Measurements from ENCODE around the gene PTPRG.
"Not testable (repeated sequence)": the region's sequence is repeated elsewhere in the genome, so short reads cannot be mapped to it uniquely, and the experiment has no call there.

The PTPRG gene

DNA sequence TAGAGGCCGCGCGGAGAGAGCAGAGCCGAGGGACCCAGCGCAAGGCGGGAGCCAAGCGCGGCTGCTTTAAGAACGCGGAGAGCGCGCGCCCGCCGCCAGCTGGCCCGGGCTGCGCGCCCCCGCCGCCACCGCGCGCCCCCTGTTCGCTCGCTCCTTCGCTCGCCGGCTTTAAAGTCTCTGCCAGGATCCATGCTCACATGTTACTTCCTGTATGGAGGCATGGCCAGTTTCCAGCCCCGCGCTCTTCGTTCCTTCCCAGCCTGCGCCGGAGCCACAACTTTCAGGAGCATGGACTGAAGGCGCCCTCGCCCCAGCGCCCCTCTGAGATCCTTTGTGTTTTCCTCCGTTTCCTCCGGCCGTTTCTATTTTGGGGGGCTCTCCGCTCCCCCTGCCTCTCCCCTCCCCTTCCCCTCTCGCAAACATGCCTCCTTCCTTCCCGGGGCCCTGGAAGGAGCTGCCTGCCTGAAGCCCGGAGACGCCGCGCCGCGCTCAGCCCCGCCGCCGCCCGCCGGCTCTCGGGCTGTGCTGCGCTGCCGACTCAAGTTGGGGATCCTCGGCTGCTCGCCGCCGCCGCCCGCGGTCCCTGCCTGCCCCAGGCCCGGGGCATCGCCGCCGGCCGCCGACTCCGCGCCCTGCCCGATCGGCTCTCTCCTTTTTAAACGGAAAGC, at the start of gene PTPRG:
TSS of gene PTPRG (plus strand) at position 198 of the 668 bp plus-strand sequence. CDS start 717 bp downstream, outside the sequence.
- DNase-seq: no peak

DNA sequence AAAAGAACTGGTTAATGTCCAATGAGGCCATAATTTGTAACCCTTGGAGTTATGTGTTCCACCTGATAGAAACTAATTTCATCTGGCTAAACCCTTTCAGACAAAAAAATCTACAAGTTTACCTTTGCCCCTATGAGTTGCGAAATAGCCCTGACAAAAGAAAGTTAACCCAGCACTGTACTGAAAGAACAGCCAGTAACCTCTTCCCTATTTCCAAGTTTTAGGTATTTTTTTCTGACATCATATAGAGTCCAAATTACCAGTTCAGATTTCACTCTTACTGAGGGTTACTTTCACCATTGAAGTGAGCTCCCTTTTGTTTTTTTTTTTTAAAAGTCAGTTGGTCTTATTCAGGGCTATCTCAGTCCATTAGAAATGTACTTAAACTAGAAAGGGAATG, 42.8 kb upstream of the PTPRG start:
- DNase-seq: no peak

DNA sequence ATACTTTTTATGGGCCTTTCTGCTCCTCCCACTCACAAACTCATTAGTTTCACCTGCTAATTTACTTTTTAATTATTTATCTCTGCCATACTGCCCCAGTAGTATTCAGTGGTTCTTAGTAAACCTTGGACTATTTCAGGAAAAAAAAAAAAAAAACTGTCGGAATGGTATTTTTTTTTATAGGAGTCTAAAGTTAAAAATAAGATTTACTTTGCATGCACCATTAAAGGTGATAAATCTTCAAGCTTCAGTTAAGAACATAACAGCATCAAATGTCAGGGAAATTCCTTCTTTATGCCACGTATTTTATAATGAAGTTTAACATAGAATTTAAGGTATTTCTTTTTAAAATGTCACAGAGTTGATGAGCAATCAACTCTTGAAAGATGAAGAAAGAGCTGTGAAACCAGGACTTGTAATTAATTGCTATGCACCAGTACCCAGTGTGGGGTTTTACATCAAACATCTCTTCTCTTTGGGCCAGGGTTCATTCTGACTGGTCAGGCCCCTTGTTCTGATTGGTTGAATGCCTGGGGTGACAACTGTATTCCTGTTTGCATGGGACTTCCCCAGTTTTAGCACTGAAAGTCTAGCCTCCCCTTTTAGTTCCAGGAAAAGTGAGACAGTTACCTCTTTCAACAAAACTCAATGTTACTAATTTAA, 40.3 kb upstream of the PTPRG start:
- DNase-seq: no peak

DNA sequence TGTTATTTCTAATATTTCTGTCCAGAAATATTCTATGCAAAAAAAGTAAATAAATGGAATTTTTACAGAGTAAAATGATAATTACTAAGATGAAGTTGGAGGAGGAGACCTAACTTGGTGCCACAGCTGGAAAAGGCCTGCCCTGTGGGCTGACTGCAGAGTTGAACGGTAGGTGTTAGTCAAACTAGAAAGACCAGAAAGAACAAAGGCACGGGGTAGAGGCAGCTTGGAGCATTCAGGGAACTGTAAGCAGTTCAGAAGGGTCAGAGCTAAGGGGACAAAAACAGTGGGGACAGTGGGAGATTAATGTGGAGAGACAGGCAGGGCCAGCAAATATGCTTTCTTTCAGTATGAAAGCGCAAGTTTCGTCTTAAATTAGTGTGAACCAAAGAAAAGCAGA, 39.3 kb upstream of the PTPRG start:
- no peak for DNase-seq

DNA sequence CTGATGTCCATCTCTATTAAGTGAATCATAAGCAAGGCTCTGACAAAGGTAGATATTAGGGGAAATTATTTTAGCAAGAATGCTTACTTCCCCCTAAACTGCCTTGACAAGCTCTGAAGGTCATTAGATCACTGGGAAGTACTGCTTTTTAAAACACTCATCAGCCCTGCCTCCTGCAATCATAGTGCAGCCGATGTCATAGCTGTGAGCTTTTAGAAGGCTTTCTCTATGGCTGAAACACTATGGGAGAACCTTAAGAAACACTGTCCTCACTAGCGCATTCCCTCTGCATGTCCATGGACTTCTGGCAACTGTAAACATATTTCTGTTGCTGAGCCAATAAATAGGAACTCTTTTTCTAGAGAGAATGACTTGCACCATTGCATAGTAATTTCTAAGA, 38.7 kb upstream of the PTPRG start:
- DNase-seq: no peak

DNA sequence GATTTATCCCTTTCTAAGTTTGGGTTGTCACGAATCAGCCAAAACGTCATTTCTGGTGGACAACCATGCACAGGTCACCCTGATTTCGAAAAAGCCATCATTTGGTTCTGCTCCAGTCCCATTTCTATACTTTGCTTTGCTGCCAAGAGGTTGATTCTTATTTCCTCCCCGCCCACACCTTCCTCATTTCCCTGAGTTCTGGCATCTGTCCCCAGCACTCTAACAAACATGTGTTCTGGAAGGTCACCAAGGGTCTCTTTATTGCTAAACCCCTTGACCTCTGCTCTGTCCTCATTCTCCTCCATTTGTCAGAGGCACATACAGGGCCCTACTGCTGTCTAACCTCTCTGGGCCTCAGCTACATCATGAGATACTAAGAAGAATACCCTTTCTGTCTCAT, 36.4 kb upstream of the PTPRG start:
- DNase-seq: no peak

DNA sequence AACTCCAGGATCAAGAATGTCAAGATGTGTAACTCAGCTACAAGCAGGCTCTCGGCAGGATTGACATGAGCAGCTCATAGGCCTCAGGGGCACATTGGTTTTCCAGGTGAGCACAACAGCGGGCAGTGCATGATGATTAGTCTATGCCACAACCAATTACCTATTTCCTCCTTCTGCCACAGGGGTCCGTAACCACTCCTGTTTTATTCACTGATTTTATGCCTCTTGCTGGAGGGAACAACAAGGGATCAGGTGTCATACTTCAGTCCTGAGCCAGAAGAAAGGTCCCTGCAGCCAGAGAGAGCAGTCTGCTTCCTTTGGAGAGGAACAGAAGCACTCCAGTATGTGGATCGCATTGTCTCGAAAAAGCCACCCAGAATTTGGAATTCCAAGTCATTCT, 35.1 kb upstream of the PTPRG start:
- DNase-seq: no peak

DNA sequence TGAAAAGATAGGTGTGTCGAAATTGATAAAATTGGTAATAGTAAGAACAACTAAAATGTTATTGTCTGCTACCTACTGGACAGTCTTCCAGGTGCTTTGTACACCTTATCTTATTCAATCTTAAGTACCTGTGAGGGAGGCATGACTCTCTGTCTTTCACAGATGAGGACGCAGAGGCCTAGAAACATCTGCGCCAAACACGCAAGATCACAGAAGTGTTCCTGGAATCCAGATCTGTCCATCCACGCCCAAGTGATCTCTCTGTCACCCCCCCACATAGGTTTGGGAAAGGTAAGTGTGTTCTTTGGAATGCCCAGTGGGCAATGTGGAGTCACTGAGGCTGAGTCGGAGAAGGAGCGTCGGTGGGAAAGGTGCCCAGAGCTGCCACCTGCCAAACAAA, 34.4 kb upstream of the PTPRG start:
- DNase-seq: no peak

DNA sequence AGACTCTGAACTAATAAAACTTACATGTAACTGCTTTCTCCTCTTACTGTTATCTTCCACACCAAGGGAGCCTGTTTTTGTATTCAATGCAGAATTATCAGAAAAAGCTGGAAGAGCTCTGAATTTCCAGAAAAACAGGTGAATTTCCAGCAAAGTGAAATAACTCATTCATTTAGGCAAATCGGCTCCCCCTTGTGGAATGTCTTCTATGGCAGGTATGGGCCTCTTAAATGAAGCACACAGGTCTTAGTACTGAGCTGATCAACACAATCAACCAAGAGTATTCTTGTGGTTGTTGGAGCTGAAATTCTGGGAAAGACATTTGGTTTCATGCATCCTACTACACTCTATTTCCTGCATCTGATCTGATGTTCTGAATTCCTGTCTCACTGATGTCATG, 31.0 kb upstream of the PTPRG start:
- no peak for DNase-seq

DNA sequence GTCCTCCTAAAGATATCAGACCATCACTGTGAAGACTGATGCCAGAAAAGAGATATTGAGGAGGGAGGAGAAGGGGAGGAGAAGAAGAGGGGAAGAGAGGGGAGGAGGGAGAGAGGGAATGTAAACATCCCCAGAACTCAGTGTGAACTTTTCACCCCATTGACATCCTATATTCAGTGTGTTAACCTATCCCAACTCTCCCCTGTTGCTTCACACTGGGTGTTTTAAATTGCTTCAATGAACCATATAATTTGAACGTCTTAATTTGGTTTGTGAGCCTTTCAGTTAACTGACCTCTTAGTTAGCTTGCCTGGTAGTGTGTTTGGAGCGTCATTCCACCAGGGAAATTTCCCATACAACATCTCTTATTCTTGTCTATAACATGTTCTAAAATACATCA, 29.8 kb upstream of the PTPRG start:
- DNase-seq: no peak

DNA sequence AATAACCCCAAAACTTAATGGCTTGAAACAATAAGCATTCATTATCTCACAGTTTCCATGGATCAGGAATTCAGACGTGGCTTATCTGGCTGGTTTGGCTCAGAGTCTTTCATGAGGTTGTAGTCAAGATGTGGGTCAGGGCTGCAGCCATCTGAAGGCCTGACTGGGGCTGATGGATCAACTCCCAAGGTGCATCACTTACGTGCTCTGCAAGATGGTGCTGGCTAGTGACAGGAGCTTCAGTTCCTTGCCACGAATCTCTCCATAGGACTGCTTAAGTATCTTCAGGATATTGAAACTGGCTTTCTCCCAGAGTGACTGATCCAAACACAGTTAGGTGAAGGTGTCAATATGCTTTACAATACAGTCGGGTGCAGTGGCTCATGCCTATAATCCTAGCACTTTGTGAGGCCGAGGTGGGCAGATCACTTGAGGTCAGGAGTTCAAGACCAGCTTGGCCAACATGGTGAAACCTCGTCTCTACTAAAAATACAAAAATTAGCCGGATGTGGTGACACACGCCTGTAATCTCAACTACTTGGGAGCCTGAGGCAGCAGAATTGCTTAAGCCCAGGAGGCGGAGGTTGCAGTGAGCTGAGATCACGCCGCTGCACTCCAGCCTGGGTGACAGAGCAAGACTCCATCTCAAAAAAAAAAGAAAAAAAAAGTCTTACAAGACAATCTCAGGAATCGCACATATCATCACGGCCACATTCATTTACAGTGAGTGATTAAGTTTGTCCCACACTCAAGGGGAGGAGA, 28.5 kb upstream of the PTPRG start:
- DNase-seq: no peak

DNA sequence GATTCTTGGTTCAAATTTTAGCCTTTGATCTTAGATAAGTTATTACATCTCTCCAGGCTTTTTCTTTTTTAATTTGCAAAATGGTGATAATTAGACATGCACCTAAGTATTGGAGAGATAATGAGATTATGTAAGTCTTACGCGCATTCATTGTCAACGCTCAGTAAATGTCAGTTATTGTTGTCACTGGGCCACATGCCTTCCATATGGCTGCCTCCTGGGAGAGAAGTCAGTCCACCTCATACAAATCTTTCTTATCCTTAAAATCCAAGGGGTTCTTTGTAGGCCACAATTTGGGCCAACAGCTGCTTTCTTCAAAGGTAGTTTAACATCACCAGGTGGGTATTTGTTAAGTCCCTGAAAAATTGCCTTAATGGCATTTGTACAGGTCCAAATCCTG, 25.5 kb upstream of the PTPRG start:
- DNase-seq: no peak

DNA sequence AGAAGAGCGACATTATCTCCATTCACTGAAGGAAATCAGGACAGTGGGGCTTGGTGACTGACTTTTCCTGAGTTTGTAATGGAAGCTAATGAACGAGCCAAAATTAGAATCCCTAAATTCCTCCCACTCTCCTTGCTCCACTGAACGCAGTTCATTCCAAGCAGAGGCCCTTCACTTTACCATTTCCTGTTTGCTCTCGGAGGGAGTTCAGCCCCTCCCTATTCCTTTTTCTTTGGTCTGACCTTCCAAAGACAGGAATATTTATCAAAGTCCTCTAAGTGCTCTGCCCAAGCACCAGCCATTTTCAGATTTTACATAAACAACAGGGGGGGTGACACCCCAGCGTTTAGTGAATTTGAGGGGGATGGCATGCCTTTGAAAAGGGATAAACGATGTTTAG, 24.0 kb upstream of the PTPRG start:
- DNase-seq: no peak

DNA sequence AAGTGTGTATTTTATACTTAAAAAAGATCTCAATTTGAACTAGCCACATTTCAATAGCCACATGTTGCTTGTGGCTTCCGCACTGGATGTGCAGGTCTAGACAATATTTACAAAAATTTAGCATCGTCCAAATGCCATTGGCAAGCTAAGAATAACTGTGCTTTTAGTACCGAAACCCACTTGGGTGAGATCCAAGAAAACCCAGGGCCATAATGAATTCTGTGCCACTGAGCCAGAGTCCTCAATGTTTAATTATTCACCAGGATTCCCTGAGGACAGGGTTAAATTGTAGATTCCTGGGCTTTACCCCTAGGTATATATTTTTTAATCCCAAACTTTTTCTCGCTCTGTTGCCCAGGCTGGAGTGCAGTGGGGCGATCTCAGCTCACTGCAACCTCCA, 22.9 kb upstream of the PTPRG start:
- DNase-seq: no peak

DNA sequence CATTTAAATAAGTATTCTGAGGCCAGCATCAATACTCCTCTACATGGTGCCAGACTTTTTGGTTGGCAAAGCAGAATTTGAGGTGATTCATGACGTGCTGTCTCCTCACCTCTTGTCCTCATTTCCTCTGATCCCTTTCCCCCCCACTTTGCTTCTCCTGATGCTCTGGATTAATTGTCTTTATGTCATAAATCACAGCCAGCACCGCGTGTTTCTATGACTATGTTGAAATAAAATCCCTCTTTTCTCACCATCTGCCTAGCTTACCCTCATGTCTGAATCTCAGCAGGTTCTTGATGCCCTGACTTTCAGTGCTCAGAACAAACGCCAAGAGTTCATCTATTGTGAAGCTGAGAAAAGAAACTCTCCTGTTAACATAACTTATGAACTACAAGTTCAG, 19.7 kb upstream of the PTPRG start:
- DNase-seq: no peak

DNA sequence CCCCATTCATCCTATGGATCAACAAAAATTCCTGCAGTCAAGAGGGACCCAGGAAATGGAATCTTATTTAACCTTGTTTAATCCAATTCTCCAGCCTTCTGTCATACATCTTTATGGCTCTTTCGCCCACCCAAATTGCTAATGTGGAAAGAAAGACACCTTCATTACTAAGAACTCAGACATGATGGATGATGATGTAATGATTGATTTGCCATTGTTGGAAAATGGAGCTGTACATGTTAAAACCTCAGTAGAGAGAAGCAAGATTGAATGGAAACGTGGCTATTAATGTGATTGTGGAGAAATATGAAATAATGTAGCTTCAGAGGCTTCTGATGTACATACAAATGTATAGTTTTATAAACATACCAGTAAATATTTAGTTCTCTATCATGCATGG, 15.7 kb upstream of the PTPRG start:
- DNase-seq: no peak

DNA sequence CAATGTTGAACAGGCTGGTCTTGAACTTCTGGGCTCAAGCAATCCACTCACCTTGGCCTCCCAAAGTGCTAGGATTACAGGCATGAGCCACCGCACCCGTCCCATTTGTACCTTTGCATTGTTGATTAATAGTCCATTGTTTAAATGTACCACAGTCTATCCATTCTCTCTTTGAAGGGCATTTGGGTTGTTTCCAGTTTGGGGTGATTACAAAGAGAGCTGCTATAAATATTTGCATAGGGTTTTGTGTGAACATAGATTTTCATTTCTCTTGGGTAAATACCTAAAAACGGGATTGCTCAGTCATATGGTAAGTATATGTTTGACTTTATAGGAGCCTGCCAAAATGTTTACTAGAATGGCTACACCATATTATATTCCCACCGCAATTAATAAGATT, 13.7 kb upstream of the PTPRG start:
- no peak for DNase-seq

DNA sequence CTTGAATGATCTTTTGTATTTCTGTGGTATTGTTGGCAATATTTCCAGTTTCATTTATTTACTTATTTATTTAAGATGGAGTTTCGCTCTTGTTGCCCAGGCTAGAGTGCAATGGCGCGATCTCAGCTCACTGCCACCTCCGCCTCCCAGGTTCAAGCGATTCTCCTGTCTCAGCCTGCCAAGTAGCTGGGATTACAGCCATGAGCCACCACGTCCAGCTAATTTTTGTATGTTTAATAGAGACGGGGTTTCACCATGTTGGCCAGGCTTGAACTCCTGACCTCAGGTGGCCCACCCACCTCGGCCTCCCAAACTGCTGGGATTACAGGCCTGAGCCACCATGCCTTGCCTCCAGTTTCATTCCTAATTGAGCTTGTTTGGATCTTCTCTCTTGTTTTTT, 8.7 kb upstream of the PTPRG start:
- DNase-seq: not testable (repeated sequence)

DNA sequence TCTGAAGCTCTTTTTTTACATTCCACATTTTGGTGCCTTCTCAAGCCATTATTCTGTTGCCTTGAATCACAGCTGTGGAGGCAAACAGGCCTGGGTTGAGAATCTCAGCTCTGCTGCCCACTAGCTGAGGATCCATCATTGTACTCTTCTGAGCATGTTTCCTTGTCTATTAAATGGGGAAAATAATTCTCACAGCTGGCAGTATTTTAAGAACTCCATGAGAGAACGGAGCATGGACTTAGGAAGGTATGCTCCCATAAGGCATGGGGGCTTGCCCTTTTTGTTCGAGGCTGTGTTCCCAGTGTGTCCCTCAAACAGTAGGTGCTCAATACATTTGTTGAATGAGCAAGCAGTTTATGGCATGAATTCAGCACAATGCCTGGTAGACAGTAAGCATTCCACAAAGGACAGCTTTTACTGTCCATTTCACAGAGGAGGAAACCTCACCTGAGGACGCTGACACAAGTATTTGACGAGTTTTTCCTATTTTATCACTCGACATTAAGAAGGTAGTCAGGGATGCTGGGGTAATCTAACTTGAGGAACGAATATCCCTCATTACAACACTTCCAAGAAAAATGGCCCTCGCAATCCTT, 2.1 kb upstream of the PTPRG start:
- no peak for DNase-seq

DNA sequence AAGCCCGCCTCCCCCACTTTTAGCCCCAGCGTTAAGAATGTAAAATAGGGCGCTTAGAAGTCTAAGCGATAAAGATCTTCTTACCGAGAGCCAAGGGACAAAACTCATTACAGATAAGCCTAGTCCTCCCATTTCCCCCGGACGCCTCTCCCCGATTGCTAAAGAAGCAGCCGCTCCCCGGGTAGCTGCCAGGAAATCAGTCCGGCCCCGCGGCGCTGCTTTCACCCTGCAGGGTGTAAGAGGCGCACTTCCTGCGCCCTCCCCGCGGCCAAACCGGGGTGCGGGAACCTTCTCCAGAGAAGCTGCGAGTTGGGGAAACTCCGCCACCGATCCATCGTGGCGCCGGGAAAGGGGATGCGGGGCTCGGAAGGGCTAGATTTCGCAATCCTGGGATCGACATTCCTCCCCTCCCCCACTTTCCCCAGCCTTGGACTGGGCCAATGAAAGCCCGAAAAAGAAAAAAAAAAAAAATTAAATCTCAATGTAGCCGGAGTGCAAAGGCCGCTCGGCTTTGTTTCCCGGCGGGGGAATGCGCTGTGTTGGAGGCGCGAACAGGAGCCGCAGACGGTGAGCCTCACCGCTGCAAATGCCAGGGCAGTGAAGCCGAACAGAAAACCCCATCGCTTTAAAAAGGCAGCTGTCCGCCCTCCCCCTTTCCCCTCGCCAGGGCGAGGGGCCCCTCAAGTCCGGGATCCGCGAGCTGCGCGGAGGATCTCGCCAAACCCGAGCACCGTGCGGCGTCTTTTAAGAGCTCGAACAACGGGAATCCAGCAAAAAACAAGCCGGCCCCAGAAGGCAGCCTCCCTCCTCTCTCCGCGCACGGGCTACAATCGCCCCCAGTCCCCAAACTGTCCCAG, 626 bp upstream of the PTPRG start:
- no peak for DNase-seq

DNA sequence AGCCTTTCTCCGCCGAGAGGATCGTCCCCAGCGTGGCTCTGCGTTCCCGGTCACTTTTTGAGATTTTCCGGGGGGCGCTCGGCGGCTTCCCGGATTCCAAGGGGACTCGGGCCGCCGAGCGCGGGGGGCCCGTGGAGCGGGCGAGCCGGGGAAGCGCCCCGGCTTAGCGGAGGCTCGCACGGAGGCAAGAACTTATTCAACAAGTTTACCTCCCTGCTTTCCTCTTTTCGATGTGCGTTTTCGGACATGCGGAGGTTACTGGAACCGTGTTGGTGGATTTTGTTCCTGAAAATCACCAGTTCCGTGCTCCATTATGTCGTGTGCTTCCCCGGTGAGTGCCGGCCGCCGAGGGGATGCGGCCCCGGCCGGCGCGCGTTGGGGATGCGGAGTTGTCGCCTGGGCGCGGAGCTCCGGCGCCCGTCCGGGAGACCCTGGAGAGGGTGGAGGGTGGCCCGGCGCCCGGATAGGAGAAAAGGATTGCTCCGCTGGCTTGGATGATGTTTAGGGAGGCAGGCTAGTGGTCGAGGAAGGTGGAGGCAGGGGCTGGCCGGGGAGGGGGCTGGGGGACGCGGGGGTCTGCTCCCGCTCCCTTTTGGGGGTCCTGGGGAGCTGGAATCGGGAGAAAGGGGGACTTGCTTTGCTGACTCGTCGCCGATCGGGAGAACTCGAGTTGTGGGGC, 810 bp downstream of the PTPRG start:
- no peak for DNase-seq

DNA sequence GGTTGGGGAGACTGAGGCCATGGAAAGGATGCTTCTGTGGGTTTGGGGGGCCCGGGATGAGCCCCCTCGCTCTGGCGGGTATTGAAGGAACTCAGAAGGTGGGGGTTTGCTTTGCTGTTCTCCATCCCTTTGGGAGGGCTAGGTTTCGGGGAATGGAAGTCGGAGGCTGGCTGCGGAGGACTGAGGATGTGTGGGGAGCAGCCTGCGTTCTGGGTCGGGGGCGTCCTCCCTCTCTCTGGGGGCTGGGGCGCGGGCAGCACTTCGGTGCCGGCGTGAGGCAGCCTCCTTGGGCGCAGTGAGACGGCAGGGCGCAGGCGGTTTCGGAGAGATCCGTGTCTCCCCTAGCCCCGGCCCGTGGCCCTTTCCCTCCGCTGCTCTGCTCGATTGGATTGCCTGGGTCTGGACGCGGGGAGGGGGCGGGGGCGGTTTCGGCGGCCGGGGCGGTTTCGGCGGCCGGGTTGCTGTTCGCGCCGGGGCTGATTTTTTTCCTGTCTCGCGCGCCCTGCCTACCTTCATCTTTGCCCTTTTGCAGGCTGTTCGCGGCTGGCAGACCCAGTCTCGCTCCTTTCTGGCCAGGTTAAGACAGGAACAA, 1.4 kb downstream of the PTPRG start:
- no peak for DNase-seq
